ENCODE results near the gene GTF2A1L. TPM values are rescaled to one million over a fixed set of nuclear protein-coding genes. Genes with fewer than 3 reads are reported as not detected.

GTF2A1L gene, protein sequence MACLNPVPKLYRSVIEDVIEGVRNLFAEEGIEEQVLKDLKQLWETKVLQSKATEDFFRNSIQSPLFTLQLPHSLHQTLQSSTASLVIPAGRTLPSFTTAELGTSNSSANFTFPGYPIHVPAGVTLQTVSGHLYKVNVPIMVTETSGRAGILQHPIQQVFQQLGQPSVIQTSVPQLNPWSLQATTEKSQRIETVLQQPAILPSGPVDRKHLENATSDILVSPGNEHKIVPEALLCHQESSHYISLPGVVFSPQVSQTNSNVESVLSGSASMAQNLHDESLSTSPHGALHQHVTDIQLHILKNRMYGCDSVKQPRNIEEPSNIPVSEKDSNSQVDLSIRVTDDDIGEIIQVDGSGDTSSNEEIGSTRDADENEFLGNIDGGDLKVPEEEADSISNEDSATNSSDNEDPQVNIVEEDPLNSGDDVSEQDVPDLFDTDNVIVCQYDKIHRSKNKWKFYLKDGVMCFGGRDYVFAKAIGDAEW
- 22.2 TPM for total RNA-seq

DNA sequence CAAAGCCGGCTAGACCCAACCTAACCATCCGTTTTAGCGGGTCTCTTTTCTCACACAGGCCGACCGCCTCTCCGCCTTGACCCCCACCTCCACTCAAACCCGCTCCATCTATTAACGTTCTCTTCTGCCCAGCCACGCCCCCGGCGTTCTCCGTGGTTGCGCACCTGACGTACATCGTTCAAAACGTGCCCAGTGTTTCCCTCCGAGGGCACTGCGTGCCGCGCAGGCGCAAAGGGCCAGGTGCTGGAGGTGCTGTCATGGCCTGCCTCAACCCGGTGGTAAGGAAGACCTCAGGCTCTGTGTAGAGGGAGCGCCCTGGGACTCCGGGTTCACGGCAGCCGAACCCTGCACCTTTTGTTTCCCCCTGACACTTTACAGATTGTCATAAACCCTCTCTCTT, at the start of gene GTF2A1L:
Gene GTF2A1L, plus strand, starts transcription at position 239 of the 400 bp plus-strand sequence. Its CDS starts 19 bp downstream, at position 258.
- H3K4me1 ChIP-seq = no peaks in the 10 kb centered on the region
- intact Hi-C loops (cut with DNase I) = no loop called here

DNA sequence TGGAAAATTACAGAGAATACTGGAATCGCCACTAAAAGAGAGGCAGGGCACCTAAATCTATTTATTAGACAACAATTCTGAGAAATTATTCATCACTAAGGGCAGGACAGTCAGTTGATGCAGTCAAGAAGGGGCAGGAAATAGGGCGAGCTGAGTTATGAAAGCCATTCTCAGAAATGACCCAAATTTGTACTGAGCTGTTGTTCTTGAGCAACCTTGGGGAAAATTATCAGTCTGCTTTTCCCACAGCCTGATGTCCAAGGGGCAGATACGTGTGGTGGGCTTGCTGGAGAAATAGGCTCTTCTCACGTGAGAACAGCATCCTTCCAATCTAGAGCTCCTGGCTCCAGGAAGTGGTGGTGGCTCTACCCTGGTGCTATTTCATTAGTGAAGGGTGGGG, 49.1 kb upstream of the GTF2A1L start:
- intact Hi-C loops (cut with DNase I) = no loop called here
- Histone ChIP-seq H3K4me3 (no peak overlapping the region), H3K27ac (no peak overlapping the region), H3K4me1 (peaks cover 0 to 9% of the 10 kb centered on the region in 2 donors), H3K27me3 (no peaks in the 10 kb centered on the region), H3K36me3 (no peaks in the 10 kb centered on the region), H3K9me3 (no peaks in the 10 kb centered on the region)
- DNase-seq (ENCODE audit: low spot score in 2 of 2) = no peak
- TF ChIP-seq, protein P1, sequence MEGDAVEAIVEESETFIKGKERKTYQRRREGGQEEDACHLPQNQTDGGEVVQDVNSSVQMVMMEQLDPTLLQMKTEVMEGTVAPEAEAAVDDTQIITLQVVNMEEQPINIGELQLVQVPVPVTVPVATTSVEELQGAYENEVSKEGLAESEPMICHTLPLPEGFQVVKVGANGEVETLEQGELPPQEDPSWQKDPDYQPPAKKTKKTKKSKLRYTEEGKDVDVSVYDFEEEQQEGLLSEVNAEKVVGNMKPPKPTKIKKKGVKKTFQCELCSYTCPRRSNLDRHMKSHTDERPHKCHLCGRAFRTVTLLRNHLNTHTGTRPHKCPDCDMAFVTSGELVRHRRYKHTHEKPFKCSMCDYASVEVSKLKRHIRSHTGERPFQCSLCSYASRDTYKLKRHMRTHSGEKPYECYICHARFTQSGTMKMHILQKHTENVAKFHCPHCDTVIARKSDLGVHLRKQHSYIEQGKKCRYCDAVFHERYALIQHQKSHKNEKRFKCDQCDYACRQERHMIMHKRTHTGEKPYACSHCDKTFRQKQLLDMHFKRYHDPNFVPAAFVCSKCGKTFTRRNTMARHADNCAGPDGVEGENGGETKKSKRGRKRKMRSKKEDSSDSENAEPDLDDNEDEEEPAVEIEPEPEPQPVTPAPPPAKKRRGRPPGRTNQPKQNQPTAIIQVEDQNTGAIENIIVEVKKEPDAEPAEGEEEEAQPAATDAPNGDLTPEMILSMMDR (IDR thresholded peaks at IDR 0.05) = no peak

More for the DNA sequence above, at the start of gene GTF2A1L:
- Histone ChIP-seq H3K27me3 (no peaks in the 10 kb centered on the region), H3K36me3 (no peaks in the 10 kb centered on the region), H3K27ac (no peak within 1 kb of the TSS), H3K4me3 (no peak within 1 kb of the TSS), H3K9me3 (no peaks in the 10 kb centered on the region)
- TF ChIP-seq, protein P1 (IDR thresholded peaks at IDR 0.05) = no peak
- no peak for DNase-seq (ENCODE audit: low spot score in 2 of 2)

DNA sequence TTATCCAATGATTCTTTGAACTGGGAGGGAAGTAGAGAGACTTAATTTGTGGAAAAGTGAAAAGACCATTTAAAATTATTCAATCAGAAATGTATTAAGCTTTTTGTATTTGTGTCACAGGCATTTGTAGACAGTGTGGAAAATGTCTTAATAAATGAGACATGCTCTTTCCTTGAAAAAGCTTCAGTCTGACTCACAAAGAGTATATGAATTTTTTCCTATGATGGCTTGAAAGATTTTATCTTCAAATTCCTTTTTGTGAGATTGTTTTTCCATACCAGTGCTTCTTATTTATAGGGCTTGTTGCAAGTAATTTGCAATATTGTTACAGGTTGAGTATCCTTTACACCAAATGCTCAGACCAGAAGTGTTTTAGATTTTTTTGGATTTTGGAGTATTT, 48.2 kb upstream of the GTF2A1L start:
- Histone ChIP-seq H3K4me3 (no peak overlapping the region), H3K27me3 (no peaks in the 10 kb centered on the region), H3K9me3 (no peaks in the 10 kb centered on the region), H3K27ac (no peak overlapping the region), H3K4me1 (peaks cover 0 to 9% of the 10 kb centered on the region in 2 donors), H3K36me3 (no peaks in the 10 kb centered on the region)
- no peak for DNase-seq (ENCODE audit: low spot score in 2 of 2)
- TF ChIP-seq, protein P1 (IDR thresholded peaks at IDR 0.05) = no peak
- intact Hi-C loops (cut with DNase I) = no loop called here

DNA sequence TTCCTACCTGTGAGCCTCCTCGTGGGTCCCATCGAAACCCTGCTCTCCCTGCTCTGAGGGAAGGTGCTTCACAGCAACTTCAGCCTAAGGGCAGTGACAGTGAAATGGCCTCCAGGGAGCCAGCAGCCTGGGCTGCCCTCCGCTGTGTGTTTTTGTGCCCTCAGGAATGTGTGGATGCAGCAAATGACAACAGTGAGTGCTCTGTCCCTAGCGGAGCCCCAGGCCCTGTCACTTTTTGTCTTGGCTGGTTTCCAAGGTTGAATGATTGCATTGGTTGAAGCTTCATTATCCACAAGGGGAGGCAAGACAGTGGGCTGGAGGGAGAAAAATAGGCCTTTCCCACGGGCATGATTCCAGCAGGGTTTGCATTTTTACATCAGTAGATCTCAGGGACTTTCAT, 44.8 kb upstream of the GTF2A1L start:
- no peak for DNase-seq (ENCODE audit: low spot score in 2 of 2)
- no peaks in the 10 kb centered on the region for H3K9me3 ChIP-seq
- TF ChIP-seq, protein P1 (IDR thresholded peaks at IDR 0.05) = no peak
- no peak overlapping the region for H3K27ac ChIP-seq
- no peak overlapping the region for H3K4me3 ChIP-seq
- H3K27me3 ChIP-seq = no peaks in the 10 kb centered on the region
- peaks cover 0 to 7% of the 10 kb centered on the region in 2 donors for H3K4me1 ChIP-seq
- H3K36me3 ChIP-seq = no peaks in the 10 kb centered on the region
- intact Hi-C loops (cut with DNase I) = no loop called here

DNA sequence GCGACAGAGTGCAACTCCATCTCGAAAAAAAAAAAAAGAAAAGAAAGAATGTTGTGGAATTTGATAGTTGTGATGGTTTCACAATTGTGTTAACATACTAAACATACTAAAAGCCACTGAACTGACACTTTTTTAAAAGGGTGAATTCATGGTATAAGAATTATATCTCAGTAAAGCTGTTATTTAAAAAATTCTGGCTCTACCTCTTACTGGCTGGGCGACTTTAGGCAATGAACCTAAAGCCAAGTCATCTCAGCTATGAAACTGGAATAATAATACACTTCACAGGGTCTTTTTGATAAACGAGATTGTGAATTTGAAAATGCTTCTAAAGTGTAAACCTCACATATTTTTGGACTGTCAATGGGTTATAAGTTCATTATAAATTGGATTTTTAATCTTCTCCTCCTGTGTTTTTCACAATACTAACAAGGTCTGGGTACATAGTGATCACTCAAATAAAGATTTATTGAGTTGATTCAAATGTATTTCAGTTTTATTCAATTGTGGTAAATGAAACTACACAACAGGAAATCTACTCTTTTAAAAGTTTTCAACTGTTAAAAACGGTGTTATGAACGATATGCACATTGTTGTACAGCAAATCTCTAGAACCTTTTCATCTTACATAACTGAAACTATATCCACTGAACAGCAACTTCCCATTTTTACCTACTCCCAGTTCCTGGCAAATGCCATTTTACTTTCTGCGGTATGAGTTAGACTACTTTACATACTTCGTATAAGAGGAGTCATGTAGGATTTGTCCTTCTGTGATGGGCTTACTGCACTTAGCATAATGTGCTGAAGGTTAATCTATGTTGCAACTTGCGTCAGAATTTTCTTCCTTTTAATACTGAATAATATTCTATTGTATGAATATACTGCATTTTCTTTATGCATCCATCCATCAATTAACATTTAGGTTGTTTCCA, 43.0 kb upstream of the GTF2A1L start:
- H3K4me1 ChIP-seq = peaks cover 0 to 5% of the 10 kb centered on the region in 2 donors
- TF ChIP-seq, protein P1 (IDR thresholded peaks at IDR 0.05) = no peak
- H3K27ac ChIP-seq = no peak overlapping the region
- DNase-seq (ENCODE audit: low spot score in 2 of 2) = no peak
- intact Hi-C loops (cut with DNase I) = no loop called here
- H3K27me3 ChIP-seq = no peaks in the 10 kb centered on the region
- H3K9me3 ChIP-seq = no peaks in the 10 kb centered on the region
- H3K36me3 ChIP-seq = no peaks in the 10 kb centered on the region
- no peak overlapping the region for H3K4me3 ChIP-seq

All from ascending aorta (tissue), 2 donors.